Activated gamma-delta T cell treated with anti-CD3 and anti-CD28 coated beads, Interleukin-2, amount 50 U/mL, for 16 hours (primary cell): ENCODE results near the gene CRELD1.

Source experiments
- DNase-seq: peaks from one replicate; pipeline ENCODE4 v3.0.0-alpha.2; 2020; ENCODE audit warnings: low read depth

CRELD1 gene

GRCh38 chr3:9955611-9956352 is 22.1 kb downstream of the CRELD1 start:
- DNase-seq: no peak

GRCh38 chr3:9957214-9957613 is 23.6 kb downstream of the CRELD1 start:
- DNase-seq: no peak

- no peak for DNase-seq
Measured at GRCh38 chr3:9965200-9965875, 31.7 kb downstream of the CRELD1 start.

GRCh38 chr3:9966841-9967240 is 33.2 kb downstream of the CRELD1 start:
- DNase-seq: no peak

GRCh38 chr3:9969632-9970019 is 36.0 kb downstream of the CRELD1 start:
- no peak for DNase-seq

- no peak for DNase-seq
Measured at GRCh38 chr3:9970020-9970652, 36.5 kb downstream of the CRELD1 start.

GRCh38 chr3:9976721-9977709 is 43.4 kb downstream of the CRELD1 start:
- DNase-seq: no peak

GRCh38 chr3:9978710-9979305 is 45.2 kb downstream of the CRELD1 start:
- DNase-seq: no peak

GRCh38 chr3:9980251-9980650 is 46.6 kb downstream of the CRELD1 start:
- no peak for DNase-seq

- DNase-seq: no peak
Measured at GRCh38 chr3:9986230-9986725, 52.6 kb downstream of the CRELD1 start.

- DNase-seq: no peak
Measured at GRCh38 chr3:9994086-9994844, 60.6 kb downstream of the CRELD1 start.
